Activated naive CD4-positive, alpha-beta T cell treated with anti-CD3 and anti-CD28 coated beads, Interleukin-2, amount 10 ng/mL, durations not matched to agents 7 days and 5 days (primary cell): ENCODE measurements around the gene NR3C1.

Experiments used
- CTCF ChIA-PET: fragments of 350-600 bp; sonication (Branson Sonifier 250); formaldehyde crosslinking; loops from one replicate; lab custom pipeline; 2021; ENCODE audit warnings: antibody characterized with exemption; lab: Charles Lee
- DNase-seq: peaks from one replicate; pipeline ENCODE4 v3.0.0-alpha.2; 2020
- H3K27ac Mint-ChIP-seq: one replicate; pipeline ENCODE4 v1.8.0; 2021; ENCODE audit warnings: mild to moderate bottlenecking, moderate library complexity, mixed read lengths
- H3K27me3 Mint-ChIP-seq: one replicate; pipeline ENCODE4 v1.8.0; 2021; ENCODE audit warnings: mild to moderate bottlenecking, mixed read lengths
- H3K36me3 Mint-ChIP-seq: one replicate; pipeline ENCODE4 v1.8.0; 2021; ENCODE audit warnings: mixed read lengths
- H3K4me1 Mint-ChIP-seq: one replicate; pipeline ENCODE4 v1.8.0; 2021; ENCODE audit warnings: mixed read lengths
- H3K4me3 Mint-ChIP-seq: one replicate; pipeline ENCODE4 v1.8.0; 2021; ENCODE audit warnings: mild to moderate bottlenecking, moderate library complexity, mixed read lengths
- H3K9me3 Mint-ChIP-seq: one replicate; pipeline ENCODE4 v1.8.0; 2021; ENCODE audit warnings: mixed read lengths

NR3C1 gene

DNA sequence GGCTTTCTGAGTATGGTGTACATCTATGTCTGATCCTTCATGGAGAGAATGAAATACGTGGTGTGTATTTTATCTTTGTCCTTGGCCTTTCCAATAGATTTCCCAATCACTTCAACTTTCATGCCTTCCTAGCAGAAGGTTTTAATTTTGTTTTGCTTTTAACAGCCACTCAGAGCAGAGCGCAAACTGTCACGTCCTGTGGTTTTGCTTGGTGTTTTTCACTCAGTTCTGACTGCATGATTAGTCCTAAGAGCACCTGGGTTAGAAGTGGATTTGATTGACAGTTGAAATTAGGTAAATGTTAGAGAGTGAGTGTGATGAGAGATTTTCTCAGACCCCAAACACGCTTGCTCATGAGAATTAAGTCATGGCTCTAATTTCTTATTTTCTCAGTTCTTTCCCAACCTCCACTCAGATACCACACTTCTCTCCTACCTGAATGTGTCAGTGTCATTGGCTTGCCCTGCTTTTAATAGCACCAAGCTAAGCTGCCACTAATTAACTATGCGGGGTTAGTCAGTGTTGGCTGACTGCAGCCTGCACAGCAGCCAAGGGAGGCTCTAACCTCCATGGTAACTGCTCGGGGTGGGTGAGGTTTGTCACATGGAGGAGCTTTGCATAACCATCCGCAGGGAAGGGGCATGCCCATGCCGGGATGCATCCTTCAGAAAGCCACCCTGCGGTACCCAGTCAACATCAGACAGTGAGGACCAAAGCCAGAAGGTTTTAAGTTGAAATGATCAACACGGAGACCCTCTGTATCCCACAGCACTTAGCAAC lies 173.4 kb downstream of the NR3C1 start:
- Mint-ChIP-seq H3K9me3 (no peaks in the 10 kb centered on the region), H3K4me1 (peaks cover 28% of the 10 kb centered on the region), H3K36me3 (no peaks in the 10 kb centered on the region), H3K4me3 (peak overlapping the region; percentile 46), H3K27me3 (peaks cover 5% of the 10 kb centered on the region), H3K27ac (peak overlapping the region; percentile 85)
- peak; percentile 67 for DNase-seq
- CTCF ChIA-PET, result interaction anchor here (0.9 to 1.2 kb wide), 2 partner anchors 175 to 227 kb away, joined by 3 to 4 read pairs; no protein-coding TSS in a partner anchor

DNA sequence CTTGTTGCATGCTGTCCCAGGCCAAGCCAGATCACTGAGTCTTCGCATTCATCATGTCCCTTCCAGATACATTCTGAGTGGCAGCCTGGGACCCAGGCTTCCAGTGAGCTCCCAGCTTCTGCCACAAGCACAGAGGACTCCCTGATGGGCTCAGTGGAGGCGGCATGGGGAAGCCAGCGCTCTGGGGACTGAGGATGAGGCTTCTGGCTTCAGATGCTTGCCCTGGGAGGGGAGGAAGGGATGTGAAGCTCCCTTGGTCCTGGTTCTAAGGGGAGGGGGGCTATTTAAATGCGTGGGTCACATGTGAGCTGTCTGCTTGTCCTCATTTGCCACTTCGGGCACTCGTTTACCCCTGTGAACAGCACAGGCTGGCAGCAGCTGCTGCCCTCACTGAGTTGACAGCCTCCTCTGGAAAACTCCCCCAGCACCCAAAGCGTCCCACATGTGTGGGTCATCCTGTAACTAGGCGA lies 174.0 kb downstream of the NR3C1 start:
- peaks cover 5% of the 10 kb centered on the region for H3K27me3 Mint-ChIP-seq
- H3K4me1 Mint-ChIP-seq, result peaks cover 28% of the 10 kb centered on the region
- H3K36me3 Mint-ChIP-seq, result no peaks in the 10 kb centered on the region
- CTCF ChIA-PET, result interaction anchor here (0.9 to 2.5 kb wide), 3 partner anchors 11 to 227 kb away, joined by 3 to 9 read pairs (median 4); no protein-coding TSS in a partner anchor
- H3K4me3 Mint-ChIP-seq, result peak overlapping the region; percentile 46
- no peaks in the 10 kb centered on the region for H3K9me3 Mint-ChIP-seq
- H3K27ac Mint-ChIP-seq, result peak overlapping the region; percentile 85
- peak; percentile 21 for DNase-seq

DNA sequence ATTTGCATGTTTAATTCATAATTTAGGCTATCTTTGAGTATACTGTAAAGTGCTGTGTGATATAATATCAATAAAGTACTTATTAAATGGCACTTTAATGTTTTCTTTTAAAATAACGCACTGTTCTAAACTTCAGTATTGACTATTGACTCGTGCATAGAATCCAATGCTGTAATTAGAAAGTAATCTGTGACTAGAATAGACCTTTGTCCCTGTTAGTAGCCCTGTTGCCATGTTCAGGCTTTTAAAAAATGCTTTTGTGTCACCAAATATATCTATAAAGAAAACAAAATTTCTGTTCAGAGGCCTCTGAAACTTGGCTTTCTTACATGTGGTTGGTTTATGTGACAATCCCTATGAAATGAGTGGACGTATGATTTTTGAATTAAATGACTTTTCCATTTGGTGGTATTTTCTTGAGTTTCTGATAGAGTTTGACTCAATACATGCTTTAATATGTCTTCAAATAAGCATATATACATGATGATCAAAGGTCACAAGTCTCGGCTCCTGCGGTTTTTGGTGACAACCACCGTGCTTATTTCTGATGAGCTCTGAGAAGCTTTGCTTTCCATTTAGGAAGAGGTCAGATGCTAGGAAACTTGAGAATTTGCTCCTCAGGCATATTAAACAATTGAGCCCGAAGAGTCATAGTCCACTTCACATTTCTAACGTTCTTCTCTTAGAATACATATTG lies 174.7 kb downstream of the NR3C1 start:
- H3K36me3 Mint-ChIP-seq, result no peaks in the 10 kb centered on the region
- H3K27me3 Mint-ChIP-seq, result peaks cover 5% of the 10 kb centered on the region
- H3K9me3 Mint-ChIP-seq, result no peaks in the 10 kb centered on the region
- peak overlapping the region; percentile 85 for H3K27ac Mint-ChIP-seq
- CTCF ChIA-PET, result interaction anchor here (1.2 to 2.5 kb wide), 2 partner anchors 10 to 226 kb away, joined by 4 to 9 read pairs; no protein-coding TSS in a partner anchor
- no peak overlapping the region for H3K4me3 Mint-ChIP-seq
- peaks cover 28% of the 10 kb centered on the region for H3K4me1 Mint-ChIP-seq
- DNase-seq, result no peak
